ENCODE measurements around the gene MTAP.

DNA sequence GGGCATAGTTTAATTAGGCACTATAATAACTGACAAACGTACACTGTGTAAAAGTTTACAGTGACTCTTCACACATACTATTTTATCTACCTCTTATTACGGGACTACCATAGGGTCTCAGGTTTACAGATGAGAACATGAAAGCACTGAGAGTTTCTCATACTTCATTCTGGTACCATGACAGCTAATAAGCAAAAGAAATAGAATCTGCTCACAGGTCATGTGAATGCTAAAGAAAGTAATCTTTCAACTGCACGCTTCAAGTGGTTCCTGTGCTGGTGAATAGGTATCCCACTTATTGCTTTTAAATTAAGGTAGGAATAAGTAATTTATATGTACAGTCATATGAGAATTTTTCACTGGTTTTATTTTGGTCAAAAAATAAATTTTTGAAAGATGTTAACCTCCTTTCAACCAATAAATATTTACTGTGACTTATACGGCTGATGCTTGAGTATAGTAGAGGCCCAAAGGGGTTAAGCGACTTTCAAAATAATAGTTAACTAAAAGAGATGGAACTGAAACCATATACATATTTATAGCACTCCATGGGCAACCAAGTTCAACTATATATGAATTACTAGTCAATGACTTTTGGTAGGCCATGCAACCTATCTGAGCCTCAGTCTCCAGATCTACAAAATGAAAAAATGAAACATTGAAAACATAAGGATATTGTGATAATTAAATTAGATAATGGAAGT is 183.7 kb downstream of the MTAP start:
- TF ChIP-seq EGR1 (IDR thresholded peaks at IDR 0.05; ENCODE audit: low read depth) (no peak), CTCF (IDR thresholded peaks at IDR 0.05 in 2 of 3, conservative IDR thresholded peaks at IDR 0.05 in 1 of 3; ENCODE audit: borderline replicate concordance in 1 of 3, insufficient read depth in 1 of 3, low read depth in 2 of 3, low read length in 2 of 3) (no peak), POLR2A (IDR thresholded peaks at IDR 0.05; ENCODE audit: borderline replicate concordance, extremely low read depth, insufficient read depth, insufficient read length) (no peak), SRF (IDR thresholded peaks at IDR 0.05; ENCODE audit: low read depth) (no peak), POLR2AphosphoS5 (IDR thresholded peaks at IDR 0.05; ENCODE audit: low read depth, low read length) (no peak), YY1 (IDR thresholded peaks at IDR 0.05; ENCODE audit: extremely low read depth, insufficient replicate concordance, low read depth, low read length) (no peak), RAD21 (IDR thresholded peaks at IDR 0.05; ENCODE audit: low read depth) (no peak), EZH2 (IDR thresholded peaks at IDR 0.05) (no peak), FOSL1 (IDR thresholded peaks at IDR 0.05; ENCODE audit: low read depth) (no peak), EZH2phosphoT487 (IDR thresholded peaks at IDR 0.05; ENCODE audit: borderline replicate concordance) (no peak)
- TF ChIP-seq, protein P1, sequence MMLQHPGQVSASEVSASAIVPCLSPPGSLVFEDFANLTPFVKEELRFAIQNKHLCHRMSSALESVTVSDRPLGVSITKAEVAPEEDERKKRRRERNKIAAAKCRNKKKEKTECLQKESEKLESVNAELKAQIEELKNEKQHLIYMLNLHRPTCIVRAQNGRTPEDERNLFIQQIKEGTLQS (IDR thresholded peaks at IDR 0.05): no peak
- TF ChIP-seq, protein P2, sequence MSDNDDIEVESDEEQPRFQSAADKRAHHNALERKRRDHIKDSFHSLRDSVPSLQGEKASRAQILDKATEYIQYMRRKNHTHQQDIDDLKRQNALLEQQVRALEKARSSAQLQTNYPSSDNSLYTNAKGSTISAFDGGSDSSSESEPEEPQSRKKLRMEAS (IDR thresholded peaks at IDR 0.05): no peak

Data from HCT116 (cell line).